VCaP (cell line): ENCODE measurements around the gene ULK3.

ENCODE experiments used
- H3K27ac ChIP-seq: fragments of 450-650 bp; 2 replicates; pipeline ENCODE4 v1.5.1; 2017
- TF ChIP-seq, protein P1 (sequence below): fragments of 450-650 bp; conservative IDR thresholded peaks from 2 replicates; pipeline ENCODE4 v1.5.1; 2017; ENCODE audit warnings: mild to moderate bottlenecking, moderate library complexity

Gene ULK3

GRCh38 chr15:74791007-74791406 is 51.9 kb downstream of the ULK3 start:
- no peak overlapping the region; the same call in 1 of the 2 replicates for H3K27ac ChIP-seq

DNA sequence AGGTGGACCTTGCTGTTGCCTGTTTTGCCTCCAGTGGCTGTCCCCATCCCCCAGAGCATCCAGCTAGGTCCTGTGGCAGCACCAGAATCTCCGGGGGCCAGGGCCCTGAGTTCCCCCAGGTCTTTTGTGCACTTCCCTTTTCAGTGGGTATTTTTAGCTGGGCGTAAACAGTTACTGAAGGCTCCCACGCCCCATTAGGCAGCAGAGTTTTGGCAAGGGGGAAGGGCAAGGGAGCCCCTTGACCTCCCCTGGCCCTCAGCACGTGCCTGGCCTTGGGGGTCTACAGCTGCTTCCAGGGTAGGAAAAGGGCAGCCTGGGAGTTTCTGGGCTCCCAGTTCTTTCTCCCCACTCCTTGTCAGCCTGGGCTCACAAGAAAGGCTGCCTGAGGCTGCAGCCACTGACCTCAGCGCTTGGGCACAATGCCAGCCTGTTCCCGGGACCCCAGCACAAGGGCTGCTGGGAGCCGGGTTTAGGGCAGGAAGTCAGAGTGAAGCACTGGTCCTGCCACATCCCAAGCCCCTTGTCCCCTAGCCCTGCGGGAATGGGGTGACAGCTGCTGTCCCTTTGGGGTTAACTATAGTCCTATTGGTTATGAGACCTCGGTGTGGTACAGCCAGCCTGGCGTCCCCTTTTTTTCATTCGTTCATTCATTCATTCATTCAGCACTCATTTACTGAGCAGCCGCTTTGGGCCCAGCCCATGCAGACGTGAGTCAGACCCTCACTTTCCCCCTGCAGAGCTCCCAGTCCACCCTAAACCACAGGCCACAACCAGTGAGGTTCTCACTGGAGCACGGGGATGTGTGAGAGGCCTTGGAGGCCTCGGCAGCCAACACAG is 52.7 kb downstream of the ULK3 start:
- TF ChIP-seq, protein P1, sequence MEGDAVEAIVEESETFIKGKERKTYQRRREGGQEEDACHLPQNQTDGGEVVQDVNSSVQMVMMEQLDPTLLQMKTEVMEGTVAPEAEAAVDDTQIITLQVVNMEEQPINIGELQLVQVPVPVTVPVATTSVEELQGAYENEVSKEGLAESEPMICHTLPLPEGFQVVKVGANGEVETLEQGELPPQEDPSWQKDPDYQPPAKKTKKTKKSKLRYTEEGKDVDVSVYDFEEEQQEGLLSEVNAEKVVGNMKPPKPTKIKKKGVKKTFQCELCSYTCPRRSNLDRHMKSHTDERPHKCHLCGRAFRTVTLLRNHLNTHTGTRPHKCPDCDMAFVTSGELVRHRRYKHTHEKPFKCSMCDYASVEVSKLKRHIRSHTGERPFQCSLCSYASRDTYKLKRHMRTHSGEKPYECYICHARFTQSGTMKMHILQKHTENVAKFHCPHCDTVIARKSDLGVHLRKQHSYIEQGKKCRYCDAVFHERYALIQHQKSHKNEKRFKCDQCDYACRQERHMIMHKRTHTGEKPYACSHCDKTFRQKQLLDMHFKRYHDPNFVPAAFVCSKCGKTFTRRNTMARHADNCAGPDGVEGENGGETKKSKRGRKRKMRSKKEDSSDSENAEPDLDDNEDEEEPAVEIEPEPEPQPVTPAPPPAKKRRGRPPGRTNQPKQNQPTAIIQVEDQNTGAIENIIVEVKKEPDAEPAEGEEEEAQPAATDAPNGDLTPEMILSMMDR = no peak
- H3K27ac ChIP-seq = peak overlapping the region; percentile 52

More at GRCh38 chr15:74791007-74791406, 51.9 kb downstream of the ULK3 start:
- TF ChIP-seq, protein P1 = no peak

- peak overlapping the region; percentile 52 for H3K27ac ChIP-seq
- TF ChIP-seq, protein P1 = no peak
Measured at GRCh38 chr15:74789741-74790079, 53.2 kb downstream of the ULK3 start.

DNA sequence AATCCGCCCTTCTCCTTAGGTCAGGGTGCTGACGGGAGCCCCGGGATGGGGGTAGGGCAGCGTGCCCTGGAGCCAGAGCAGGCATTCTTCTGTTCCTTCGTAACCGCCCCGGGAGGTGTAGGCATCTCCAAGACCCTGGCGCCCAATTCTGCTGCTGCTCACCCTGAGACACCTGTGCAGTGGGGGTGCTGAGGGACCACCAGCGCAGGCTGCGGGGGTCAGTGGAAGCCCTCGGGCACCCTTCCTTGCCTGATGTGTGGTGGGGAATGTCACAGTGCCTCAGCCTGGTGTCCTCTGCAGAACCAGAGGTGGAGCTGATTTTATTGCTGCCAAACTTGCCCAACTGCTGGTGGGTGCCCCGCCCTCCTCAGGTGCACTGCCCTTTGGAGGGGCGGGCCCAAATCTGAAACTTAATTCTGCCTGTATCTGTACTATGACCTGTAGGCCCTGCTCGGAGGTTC is 53.8 kb downstream of the ULK3 start:
- H3K27ac ChIP-seq = peak overlapping the region; percentile 52
- TF ChIP-seq, protein P1 = no peak

GRCh38 chr15:74788683-74789151 is 54.2 kb downstream of the ULK3 start:
- TF ChIP-seq, protein P1 = no peak
- peak overlapping the region; percentile 52 for H3K27ac ChIP-seq

- TF ChIP-seq, protein P1 = no peak
- peak overlapping the region; percentile 52 for H3K27ac ChIP-seq
Measured at GRCh38 chr15:74788042-74788682, 54.8 kb downstream of the ULK3 start.

GRCh38 chr15:74787251-74788041 is 55.5 kb downstream of the ULK3 start:
- peak overlapping the region; percentile 52 for H3K27ac ChIP-seq

More at GRCh38 chr15:74787251-74788041, 55.5 kb downstream of the ULK3 start:
- TF ChIP-seq, protein P1 = 0 out of 2 replicates have a peak, but pooled peaks have one; percentile 22
